G401.6 (cell line): Measurements from ENCODE around the gene TMEM63B.
"Not testable (repeated sequence)": the region's sequence is repeated elsewhere in the genome, so short reads cannot be mapped to it uniquely, and the experiment has no call there.

Experiments
- FAIRE-seq: peaks from 2 replicates; lab custom pipeline; 2012; peaks lifted over from hg19 to GRCh38; lab: Jason Lieb, UNC

The TMEM63B gene

DNA sequence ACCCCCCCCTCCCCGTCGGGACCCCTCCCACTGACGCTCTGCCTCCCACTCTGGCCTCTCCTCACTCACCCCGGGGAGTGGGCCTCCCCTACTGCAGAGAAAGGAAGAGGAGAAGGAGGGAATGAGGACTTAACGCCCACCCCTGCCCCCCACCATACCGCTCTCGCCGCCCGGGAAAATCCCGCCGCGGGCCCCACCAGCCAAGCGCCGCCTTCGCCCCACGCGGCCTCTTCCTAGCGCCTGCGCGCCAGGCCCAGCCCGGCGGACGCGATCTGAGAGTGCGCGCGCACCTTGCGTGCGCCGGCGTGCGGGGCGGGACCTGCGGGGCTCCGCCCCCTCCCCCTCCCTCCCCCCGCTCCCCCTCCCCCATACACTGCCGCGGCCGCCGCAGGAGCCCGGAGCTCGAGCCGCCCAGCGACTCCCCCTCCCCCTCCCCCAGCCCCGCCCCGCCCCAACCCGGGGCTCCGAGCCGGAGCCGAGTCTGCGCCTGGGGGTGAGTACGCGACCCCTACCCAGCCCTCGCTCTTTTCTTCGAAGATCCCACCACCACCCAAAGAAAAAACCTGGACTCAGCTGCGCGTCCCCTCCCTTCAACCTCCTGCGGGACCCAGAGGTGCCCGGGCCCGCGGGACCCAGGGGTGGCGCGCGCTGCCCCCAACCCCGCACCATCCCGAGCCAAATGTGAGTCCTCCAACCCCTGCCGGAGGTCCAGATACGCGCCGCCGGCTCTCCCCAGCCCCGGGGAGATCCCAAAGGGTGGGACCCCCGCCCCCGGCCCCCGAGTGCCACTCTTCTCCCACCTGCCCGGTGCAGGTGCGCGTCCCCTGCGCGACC, at the start of gene TMEM63B, which contains the start of gene MRPL14:
TSS of gene TMEM63B (plus strand) at position 369 of the 834 bp plus-strand sequence. CDS start 7,031 bp downstream, outside the sequence.
TSS of gene MRPL14 (minus strand) at position 267 of the 834 bp plus-strand sequence. CDS start 10,841 bp downstream, outside the sequence.
- FAIRE-seq, result no peak

DNA sequence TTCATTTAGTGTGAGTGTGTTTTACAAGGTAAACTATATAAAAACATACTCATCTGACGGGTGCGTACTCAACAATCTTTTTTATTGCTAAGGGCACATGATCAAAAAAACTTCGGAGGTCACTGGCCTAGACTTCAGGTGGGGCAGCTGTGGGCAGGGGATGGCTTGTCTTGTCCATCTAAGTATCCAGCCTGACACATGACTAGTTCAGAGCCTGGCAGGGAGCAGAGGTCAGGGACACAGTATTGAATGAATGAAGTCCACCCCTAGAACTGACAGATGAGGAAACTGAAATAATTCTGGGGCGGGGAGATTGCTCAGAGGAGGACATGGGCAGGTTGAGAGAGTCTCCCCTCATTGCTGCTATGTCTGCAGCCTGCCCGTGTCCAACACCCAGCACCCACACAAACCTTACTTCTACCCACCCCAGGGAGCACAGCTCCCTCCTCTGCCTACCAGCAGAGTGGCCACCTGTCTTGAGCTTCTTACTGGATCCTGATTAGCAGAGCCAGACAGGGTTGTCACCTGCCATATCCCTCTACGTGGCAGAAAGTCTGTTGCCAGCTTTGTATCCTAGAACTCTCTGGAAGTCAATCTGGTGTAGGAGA, 49.0 kb upstream of the TMEM63B start:
- FAIRE-seq, result no peak

DNA sequence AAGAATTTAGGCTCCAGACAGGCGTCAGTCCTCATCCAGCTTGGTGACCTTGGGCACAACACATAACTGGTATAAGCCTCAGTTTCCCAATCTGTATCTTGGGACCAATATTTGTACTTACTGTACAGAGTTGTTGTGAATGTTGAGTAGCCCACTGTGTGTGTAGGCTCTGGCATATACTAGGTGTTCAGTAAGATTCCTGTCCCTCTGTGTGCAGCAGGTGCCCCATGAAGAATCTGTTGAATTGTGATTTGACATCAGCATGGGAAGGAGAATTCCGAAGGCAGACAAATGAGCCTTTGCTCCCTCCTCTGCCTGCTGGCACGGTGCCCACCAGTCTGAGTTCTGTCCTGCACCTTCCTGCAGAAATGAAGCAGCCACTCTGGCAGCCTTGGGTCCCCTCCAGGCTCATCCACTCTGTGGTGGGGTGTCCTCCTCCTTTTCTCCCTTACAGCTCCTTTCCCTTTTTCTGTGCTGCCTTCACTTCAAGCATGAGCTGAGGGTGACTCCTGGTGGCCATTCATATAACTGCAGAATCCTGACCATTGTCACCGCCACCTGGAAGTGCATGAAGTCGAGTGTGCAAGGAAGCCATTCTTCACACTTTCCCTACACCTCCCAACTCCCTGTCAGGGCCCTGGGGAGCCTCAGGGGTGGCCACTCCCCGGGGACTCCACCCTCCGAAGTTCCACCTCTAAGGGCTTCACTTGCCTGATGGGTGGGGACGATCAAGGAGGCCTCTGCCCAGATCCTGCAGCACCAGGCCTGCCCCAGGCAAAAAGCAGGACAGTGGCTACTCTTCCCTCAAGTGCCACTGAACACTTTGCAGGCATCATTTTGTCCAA, 48.3 kb upstream of the TMEM63B start:
- no peak for FAIRE-seq

DNA sequence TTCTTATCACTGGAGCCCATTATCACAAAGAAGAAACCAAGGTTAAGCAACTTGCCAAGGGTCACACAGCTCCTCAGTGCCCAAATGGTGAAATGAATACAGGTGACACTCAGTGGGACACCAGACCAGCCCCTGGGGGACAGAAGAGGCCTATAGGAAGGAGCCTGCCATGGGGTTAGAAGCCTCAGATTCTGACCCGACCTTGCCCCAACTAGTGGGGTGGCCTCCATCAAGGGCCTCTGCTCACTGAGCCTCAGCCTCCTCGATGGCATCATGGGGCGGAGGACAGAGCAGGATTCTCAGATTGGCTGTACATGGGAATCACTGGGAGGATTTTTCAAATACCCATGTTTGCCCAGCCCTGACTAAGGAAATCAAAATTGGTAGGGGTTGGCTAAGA, 47.7 kb upstream of the TMEM63B start:
- FAIRE-seq, result no peak

DNA sequence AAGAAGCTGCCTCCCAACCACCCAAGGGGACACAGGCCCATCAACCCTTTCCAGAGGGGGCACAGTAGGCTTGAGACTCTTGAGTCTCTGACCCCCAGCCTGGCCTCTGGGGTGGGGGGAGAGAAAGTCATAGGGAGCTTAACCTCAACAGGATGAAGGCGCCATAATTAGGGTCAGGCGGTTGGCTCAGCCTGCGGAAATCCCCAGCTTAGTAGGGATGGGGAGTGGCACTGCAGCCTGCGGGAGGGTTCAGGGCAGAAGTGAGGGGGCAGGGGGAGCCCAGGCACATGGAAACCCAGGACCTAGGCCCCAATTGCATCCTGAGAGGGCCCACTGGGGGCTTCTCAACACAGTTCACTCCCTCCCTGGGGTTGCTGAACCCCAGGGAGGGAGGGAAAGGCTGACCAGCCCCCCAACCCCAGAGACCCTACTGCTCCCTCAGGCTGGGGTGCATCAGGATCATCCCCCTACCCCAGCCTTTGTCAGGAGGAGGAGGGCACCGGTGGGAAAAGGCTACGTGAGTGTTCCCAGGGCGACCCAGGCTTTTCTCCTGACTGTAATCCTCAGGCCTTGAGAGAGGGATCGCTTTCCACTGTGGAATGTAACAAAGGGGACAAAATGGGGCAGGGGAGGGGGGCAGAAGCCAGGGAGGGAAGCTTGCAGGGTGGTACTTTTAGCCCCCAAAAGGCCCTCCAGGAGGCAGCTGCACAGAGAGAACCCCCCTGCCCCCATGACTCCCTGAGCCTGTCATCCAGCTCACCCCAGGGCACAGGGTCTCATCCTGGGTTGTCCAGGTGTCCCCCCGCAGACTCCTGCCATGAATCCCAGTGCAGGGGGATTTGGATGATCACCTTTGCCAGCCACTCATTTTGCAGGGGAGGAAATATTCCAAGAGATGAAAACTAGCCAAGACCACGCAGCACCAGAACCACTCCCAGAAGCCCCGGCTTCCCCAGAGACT, 46.5 kb upstream of the TMEM63B start:
- no peak for FAIRE-seq

DNA sequence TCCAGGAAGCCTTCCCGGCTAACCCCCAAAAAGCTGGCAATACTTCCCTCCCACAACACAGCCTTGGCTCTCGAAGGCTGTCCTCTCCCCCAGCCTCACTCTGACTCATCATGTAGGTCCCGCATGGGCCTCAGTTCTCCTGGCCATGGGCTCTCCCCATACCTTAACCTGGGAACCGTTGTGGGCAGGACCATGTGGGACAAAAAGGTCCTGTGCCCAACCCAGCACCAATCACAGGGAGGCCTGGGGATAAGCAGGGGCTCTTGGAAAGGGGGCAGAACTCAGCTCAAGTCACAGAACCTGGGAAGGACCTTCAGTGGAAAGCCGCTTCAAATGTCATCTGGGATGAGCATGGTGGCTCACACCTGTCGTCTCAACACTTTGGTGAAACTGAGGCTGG, 45.6 kb upstream of the TMEM63B start:
- no peak for FAIRE-seq

DNA sequence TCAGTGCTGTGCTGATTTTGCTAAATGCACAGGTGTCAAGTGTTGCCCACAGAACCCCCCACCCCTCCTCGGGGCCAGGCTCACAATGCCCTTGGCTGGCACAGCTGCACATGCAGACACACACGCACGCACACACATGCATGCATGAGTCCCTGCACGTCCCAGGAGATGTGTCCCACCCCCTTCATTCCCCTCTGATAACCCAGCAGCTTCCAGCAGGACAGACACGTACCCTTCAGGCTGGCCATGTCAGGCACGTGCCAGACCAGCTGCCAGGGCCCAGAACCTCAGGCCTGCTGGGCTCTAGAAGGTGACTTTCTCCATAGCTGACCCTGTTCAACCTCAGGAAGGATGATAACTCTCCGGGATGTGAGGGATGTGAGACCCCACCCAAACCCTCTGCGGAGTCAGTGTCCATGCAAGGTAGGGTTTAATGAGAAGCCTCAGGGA, 44.5 kb upstream of the TMEM63B start:
- FAIRE-seq, result no peak

DNA sequence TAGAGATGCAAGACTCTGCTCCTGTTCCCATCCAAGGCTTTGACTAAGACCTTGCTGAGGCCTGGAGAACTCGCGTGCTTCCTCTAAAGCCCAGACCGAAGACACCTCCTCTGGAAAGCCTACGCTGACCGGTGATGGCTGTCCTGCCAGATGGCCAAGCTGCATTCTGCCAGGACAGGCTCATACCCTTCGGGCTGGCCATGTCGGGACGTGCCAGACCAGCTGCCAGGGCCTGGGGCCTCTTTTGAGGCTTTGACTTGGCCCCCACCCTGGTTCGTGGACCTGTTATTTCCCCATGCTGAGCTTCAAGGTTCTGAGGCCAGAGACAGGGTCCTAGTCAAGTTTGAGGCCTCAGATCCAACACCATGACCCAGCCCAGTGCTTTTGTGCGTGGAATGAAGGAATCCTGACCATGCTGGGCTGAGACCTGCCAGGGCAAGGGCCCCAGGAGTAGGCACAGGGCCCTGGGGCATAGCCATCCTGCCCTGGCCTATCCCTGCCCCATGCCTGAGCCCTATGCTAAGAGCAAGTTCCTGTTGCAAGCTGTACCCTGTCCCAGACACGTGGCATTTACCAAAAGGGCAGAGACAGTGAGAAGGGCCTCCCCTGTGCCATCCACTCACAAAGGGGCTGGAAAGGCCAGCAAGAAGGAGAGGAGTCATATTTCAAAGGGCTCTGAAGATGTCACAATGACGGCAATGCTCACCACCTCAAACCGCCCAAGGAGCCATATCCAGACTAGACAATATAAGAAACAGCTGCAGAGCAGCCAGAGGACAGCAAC, 42.9 kb upstream of the TMEM63B start:
- no peak for FAIRE-seq

DNA sequence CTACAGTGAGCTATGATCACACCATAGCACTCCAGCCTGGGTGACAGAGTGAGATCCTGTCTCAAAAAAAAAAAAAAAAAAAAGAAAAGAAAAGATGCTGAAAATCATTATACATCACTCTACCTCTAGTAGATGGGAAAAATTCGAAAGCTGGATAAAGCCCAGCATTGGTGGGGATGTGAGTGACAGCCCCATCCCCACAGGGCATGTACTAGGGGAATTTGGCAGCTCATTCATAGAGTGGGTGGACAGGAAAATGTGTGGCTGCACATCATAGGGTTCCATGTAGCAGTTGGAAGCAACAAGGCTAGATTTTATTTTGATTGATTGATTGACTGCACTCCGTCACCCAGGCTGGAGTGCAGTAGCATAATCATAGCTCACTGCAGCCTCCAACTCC, 42.1 kb upstream of the TMEM63B start:
- no peak for FAIRE-seq

DNA sequence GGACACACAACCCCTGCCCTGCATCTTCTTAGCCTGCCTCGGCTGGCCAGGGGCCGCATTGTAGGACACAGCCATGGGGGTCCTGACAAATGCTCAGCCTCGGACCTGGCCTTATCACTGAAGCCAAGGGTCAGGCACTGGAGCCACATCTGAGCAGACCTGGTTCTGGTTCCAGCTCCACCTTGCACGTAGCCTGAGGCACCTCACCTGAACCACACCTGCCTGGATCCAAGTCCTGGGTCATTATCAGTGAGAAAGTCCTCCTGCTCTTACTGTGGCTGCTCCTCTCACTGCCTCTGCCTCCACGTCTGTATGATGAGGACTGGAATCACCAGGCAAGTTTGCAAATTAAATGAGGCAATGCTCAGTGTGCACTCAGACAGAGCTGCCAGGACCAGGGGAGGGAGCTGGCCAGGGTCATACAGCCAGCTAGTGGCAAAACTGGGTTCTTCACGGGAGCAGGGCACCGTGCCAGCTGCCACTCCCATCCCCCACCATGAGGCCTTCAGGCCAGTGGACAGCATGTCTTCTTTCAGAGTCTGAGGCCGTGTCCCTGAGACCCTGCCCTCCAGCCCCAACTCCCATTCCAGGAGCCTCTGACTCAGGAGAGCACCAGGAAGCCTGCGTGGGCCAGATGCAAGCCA, 40.3 kb upstream of the TMEM63B start:
- FAIRE-seq, result no peak

DNA sequence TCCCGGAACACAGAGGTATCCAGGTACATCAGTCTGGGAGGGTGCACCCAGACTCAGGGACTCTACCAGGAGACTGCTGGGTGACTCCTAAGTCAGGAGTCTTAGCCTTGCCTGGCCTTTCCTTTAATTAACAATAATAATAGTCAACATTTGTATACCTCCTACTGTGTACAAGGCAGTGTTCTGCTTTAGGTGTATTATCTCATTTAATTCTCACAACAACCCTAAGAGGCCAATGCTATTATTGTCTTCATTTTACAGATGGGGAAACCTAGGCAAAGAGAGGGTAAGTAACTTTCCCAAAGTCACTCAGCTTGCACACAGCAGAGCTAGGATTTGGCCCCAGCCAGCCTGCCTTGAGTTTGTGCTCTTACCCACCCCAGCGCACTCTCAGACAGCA, 39.7 kb upstream of the TMEM63B start:
- no peak for FAIRE-seq

DNA sequence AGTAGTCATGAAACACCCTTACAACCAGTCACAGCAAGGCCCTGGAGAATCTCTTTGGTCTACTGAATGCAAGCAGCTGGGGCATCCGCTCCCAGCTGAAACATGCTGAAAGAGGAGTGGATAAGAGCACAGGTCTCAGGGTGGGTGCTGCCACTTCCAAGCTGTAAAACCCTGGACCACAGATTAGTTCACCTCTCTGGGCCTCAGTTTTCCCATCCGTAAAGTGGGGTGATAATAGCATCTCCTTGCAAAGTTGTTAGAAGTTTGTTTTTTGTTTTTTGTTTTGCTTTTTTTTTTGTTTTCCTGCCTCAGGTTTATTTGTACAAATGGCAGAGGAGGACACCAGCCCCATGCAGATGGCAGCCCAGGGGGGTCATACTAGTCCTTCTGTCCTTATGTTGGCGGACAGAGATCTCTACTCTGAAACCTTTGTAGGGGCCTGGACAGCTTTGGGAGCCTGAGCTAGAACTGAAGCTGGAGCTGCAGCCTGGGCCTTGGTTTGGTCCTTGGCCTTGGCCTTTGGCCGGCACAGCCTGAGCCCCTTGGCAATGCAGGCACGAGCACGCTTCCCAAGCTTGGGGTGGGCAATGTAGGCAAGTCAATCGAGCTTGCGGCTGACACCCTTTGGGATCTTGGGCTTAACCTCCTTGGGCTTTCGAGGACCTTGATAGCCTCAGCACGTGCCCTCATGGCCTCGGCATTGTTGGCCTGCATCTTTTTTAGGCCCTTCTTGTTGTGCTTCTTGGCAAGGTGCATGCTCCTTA, 38.3 kb upstream of the TMEM63B start:
- no peak for FAIRE-seq

DNA sequence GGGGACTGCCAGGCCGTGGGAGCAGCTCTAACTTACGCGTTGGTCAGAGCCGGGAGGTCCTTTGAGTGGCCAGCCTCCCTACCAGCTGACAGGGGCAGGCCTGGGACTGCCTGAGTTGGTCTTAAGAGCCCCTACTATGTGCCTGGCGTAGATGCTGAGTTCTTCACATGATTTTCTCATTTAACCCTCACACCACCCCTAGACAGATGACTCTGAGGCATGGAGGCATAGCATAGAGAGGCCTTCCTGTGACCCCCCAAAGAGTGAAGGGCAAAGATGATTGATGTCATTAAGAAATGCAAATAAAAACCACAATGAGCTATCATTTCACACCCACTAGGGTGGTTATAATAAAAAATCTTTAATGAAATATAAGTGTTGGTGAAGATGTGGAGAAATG, 36.9 kb upstream of the TMEM63B start:
- FAIRE-seq, result no peak

DNA sequence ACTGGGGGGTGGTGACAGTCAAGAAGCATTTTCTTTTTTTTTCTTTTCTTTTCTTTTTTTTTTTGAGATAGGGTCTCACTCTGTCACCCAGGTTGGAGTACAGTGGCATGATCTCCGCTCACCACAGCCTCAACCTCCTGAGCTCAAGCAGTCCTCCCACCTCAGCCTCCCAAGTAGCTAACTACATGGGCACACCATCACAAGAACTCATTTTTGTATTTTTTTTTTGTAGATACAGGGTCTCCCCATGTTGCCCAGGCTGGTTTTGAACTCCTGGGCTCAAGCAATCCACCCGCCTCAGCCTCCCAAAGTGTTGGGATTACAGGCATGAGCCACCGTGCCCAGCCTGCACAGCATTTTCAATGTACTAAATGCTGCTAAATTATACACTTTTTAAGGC, 36.0 kb upstream of the TMEM63B start:
- FAIRE-seq, result not testable (repeated sequence)

DNA sequence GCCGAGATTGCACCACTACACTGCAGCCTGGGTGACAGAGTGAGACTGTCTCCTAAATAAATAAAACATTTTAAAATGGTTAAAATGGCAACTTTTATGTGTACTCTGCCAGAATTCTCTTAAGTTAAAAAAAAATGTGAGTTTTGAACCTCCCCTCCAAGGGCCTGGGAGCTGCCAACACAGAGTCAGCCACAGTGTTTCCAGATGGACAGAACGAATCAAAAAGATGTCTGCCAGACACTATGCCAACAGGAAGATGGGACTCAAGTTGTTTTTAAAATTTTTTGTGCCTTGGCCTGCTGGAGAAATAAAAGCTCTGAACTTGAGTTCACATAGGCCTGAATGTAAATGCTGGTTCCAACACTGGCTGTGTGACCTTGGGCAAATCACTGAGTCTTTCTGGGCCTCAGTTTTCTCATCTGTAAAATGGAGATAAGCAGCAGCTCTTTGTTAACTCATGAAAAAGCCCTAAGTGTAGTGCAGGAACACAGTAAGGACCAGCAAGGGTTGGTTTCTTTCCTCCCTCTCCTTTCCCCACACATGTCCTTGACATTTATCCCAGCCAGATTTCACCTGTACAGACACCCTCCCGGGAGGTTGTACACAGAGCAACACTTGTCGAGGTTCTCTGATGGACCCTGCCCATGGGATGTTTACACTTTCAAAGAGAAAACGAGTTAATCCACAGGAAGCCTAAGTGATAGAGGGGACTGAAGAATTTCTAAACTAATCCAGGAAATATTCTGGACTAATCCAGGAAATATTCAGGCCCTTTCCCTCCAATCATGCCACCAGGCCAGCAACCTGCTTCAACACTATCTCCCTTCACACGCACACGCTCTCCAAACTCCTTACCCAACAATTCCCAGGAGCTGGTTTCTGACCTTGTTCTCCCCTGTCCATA, 35.1 kb upstream of the TMEM63B start:
- no peak for FAIRE-seq

DNA sequence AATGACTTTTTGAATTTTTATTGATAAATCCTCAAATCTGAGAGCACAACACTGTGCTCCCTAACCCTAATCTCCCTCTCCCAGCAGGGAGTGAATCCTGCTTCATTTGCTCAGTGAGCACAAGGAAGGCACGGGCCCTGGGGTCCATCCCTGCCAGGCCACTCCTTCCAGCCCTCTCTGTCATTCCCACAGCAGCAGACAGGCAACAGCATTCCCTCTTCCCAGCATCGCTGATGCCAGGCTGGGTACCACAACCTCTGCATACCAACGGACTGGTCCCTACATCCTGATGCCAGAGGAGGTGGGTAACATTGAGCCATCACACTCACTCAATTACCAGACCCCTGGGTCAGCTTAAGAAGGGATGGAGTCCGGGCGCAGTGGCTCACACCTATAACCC, 34.3 kb upstream of the TMEM63B start:
- FAIRE-seq, result no peak

DNA sequence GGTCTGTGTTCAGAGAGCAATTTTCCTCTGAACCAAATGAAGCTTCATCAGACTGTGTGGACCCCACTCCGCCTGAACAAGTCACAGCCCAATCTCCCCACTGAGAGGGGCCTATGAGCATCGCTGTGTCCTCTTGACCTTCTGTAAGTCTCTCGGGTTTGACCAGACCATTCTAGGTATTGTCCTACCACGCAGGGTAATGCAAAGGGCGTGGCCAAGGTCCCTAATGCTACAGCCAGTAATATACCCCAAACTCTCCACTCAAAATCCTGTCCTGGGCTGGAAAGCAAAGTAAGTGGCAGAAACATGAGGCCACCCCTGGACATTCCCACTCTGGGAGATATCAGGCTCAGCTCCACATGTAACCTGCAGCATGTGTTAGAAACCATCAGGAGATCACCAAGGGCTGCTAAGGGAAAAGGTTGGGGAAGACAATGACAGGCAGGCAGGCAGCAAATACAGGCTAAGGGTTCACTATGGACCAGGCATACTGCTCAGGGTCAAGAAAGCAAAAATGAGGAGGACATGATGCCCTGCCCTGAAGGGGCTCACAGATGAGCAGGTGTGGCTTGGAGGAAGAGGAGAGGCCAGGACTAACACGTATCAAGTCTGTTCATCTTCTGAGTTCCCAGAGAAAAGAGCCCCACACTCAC, 33.5 kb upstream of the TMEM63B start:
- no peak for FAIRE-seq
